WERI-Rb-1 (cell line): Measurements from ENCODE around the gene ATP5MC3.
"Not testable (repeated sequence)": the region's sequence is repeated elsewhere in the genome, so short reads cannot be mapped to it uniquely, and the experiment has no call there.

Experiments used
- DNase-seq: peaks from one replicate; pipeline ENCODE4 v3.0.0-alpha.2; 2020
- H3K27ac ChIP-seq: fragments of 250-450 bp; sonication (Bioruptor Pico); 2 replicates; pipeline ENCODE4 v1.5.1; 2020; ENCODE audit warnings: mild to moderate bottlenecking, moderate library complexity
- H3K27me3 ChIP-seq: fragments of 250-450 bp; sonication (Bioruptor Pico); 2 replicates; pipeline ENCODE4 v1.5.1; 2021; ENCODE audit warnings: mild to moderate bottlenecking, low read depth, moderate library complexity; ENCODE audit not compliant: insufficient read depth, severe bottlenecking
- H3K36me3 ChIP-seq: fragments of 250-450 bp; sonication (Bioruptor Pico); 2 replicates; pipeline ENCODE4 v1.5.1; 2020; ENCODE audit warnings: mild to moderate bottlenecking, moderate library complexity
- H3K4me3 ChIP-seq: 2 replicates; pipeline ENCODE4 v1.5.1; 2011; ENCODE audit warnings: low read depth, mild to moderate bottlenecking, control low read depth, low read length
- H3K9me3 ChIP-seq: fragments of 250-450 bp; sonication (Bioruptor Pico); 2 replicates; pipeline ENCODE4 v1.5.1; 2021; ENCODE audit warnings: mild to moderate bottlenecking, moderate library complexity; ENCODE audit not compliant: severe bottlenecking
- TF ChIP-seq, protein P1 (sequence below): IDR thresholded peaks from 2 replicates; pipeline ENCODE4 v1.5.1; 2011; ENCODE audit warnings: low read depth, mild to moderate bottlenecking, control low read depth, inconsistent platforms, low read length

ATP5MC3 gene

DNA sequence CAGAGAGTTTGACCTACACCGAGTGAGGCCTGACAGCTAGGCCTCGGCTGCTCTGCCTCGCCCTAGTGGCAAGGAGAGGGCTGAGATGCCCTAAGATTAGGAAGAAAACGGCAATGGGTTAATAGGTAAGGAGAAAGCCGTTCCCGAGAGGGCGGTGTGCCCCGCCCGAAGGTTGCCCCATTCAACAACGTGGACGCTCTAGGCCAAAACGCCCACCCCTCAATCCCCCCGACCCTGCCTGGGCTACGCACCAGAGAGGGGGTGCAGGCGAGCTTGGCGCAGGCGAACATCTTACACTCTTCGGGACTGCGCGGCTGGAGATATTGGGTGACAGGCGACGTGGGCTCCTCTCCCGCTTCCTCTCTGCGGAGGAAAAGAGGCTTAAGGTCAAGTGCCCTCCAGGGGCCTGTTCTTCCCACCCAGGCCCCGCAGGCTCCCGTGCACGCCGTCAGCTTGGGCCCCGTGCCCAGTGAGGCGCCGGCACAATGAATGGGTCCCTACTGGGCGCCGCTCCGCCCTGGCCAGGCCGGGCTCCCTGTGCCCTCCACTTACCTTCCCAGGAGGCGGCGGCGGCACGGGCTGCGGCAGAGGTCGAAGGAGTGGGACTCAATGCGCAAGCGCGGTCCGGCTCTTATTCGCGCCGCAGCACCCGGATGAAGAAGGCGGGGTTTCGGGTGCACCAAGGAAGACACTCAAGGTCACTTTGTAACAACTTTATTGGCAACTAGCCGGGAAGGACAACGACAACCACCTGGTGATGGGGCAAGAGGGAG lies at the start of gene ATP5MC3:
Gene ATP5MC3 (minus strand): TSS at position 607 of the 773 bp plus-strand sequence. CDS start 317 bp downstream, at position 290.
- Histone ChIP-seq H3K27ac (peak within 1 kb of the TSS; percentile 76), H3K9me3 (no peaks in the 10 kb centered on the region)

DNA sequence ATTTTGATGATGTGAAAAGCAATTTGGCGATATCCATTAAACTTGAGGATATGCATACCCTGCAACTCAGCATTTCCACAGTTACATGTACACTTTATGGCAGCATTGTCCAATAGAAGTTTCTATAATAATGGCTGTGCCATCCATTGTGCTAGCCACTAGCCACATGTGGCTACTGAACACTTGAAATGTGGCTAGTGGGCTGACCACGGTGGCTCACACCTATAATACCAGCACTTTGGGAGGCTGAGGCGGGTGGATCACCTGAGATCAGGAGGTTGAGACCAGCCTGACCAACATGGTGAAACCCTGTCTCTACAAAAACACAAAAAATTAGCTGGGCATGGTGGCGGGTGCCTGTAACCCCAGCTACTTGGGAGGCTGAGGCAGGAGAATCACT lies 47.1 kb upstream of the ATP5MC3 start:
- not testable (repeated sequence) for H3K4me3 ChIP-seq, H3K27ac ChIP-seq, DNase-seq, H3K36me3 ChIP-seq, H3K27me3 ChIP-seq, H3K9me3 ChIP-seq

More for the DNA sequence above, at the start of gene ATP5MC3:
- DNase-seq: peak; percentile 96
- Histone ChIP-seq H3K4me3 (peak within 1 kb of the TSS; percentile 94), H3K36me3 (peaks cover 36% of the 10 kb centered on the region), H3K27me3 (no peaks in the 10 kb centered on the region)
- TF ChIP-seq, protein P1, sequence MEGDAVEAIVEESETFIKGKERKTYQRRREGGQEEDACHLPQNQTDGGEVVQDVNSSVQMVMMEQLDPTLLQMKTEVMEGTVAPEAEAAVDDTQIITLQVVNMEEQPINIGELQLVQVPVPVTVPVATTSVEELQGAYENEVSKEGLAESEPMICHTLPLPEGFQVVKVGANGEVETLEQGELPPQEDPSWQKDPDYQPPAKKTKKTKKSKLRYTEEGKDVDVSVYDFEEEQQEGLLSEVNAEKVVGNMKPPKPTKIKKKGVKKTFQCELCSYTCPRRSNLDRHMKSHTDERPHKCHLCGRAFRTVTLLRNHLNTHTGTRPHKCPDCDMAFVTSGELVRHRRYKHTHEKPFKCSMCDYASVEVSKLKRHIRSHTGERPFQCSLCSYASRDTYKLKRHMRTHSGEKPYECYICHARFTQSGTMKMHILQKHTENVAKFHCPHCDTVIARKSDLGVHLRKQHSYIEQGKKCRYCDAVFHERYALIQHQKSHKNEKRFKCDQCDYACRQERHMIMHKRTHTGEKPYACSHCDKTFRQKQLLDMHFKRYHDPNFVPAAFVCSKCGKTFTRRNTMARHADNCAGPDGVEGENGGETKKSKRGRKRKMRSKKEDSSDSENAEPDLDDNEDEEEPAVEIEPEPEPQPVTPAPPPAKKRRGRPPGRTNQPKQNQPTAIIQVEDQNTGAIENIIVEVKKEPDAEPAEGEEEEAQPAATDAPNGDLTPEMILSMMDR: 0 out of 2 replicates have a peak, but pooled peaks have one; percentile 2

DNA sequence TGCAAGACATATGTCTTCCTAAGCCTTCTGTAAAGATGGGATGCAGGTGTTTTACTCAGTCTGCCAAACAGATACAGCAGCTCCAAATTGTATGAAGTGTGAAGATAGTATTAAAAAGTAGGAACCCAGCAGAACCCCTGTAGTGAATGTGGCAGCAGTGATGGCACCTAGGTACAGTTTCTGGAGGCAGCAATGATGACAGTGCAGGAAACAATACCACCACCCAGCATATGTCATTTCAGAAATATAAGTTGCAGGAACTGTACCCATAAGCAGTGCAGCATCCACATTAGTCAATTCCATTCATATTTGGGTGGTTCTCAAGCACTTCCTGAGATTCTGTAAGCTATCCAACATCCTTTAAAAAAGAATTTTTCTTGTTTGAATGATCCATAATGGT lies 46.7 kb upstream of the ATP5MC3 start:
- Histone ChIP-seq H3K9me3 (no peaks in the 10 kb centered on the region), H3K27me3 (no peaks in the 10 kb centered on the region), H3K4me3 (no peak overlapping the region), H3K27ac (no peak overlapping the region), H3K36me3 (no peaks in the 10 kb centered on the region)
- no peak for DNase-seq
- TF ChIP-seq, protein P1: no peak

DNA sequence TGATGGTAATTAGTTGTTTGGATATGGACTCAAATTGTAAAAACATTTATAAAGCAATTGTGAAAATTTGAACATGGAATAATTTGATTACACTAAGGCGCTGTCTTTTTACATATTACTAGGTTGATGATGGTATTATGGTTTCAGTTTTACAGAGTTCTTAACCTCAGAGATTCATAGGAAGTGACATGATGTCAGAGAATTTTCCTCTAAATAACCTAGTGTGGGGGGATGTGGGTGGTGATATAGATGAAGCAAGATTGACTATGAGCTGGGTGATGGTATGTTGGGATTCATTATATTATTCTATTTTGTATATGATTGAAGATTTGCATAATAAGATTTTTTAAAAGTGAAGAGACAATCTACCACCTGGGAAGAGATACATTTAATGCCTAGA lies 45.9 kb upstream of the ATP5MC3 start:
- no peaks in the 10 kb centered on the region for H3K27me3 ChIP-seq
- no peak for DNase-seq
- TF ChIP-seq, protein P1: no peak
- no peak overlapping the region for H3K4me3 ChIP-seq
- H3K9me3 ChIP-seq: no peaks in the 10 kb centered on the region
- no peaks in the 10 kb centered on the region for H3K36me3 ChIP-seq
- H3K27ac ChIP-seq: no peak overlapping the region

DNA sequence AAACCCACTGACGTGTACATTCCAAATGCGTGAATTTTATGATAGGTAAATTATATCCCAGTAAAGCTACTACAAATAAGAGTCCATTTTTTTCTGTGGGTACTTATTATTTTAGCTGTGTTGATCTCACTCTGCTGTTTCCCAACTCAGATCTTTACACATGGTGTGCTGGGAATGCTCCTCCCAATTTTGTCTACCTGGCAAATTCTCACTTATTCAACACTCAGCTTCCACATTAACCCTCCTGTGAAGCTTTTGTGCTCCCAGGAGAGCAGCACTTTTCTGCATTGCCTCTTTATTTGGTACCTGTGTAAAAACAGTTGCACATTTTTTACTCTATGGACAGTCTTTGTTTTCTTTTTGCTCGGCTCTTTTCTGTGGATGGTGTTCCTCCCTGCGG lies 38.6 kb upstream of the ATP5MC3 start:
- no peak overlapping the region for H3K27ac ChIP-seq

DNA sequence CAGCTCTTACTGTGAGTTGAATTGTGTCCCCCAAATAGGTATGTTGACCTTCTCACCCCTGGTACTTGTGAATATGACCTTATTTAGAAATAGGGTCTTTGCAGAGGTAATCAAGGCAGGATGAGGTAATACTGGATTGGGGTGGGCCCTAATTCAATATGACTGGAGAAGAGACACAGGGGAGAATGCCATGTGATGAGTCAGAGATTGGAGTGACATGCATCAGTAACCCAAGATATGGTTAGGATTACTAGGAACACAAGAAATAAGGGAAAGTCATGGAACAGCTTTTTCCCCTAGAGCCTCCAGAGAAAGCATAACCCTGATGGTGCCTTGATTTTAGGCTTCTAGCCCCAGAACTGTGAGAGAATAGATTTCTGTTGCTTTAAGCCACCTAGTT lies 37.0 kb upstream of the ATP5MC3 start:
- H3K4me3 ChIP-seq: no peak overlapping the region
- H3K27me3 ChIP-seq: no peaks in the 10 kb centered on the region
- no peak for DNase-seq
- no peaks in the 10 kb centered on the region for H3K9me3 ChIP-seq
- TF ChIP-seq, protein P1: no peak
- H3K27ac ChIP-seq: no peak overlapping the region
- no peaks in the 10 kb centered on the region for H3K36me3 ChIP-seq

More for the DNA sequence above, 38.6 kb upstream of the ATP5MC3 start:
- TF ChIP-seq, protein P1: no peak
- H3K27me3 ChIP-seq: no peaks in the 10 kb centered on the region
- no peaks in the 10 kb centered on the region for H3K9me3 ChIP-seq
- DNase-seq: no peak
- no peak overlapping the region for H3K4me3 ChIP-seq
- H3K36me3 ChIP-seq: no peaks in the 10 kb centered on the region
